ENCODE results near the gene GNS. TPM values are rescaled to one million over a fixed set of nuclear protein-coding genes. Genes with fewer than 3 reads are reported as not detected.

The GNS gene
- 31.1 and 33.4 TPM in 2 replicates for total RNA-seq

DNA sequence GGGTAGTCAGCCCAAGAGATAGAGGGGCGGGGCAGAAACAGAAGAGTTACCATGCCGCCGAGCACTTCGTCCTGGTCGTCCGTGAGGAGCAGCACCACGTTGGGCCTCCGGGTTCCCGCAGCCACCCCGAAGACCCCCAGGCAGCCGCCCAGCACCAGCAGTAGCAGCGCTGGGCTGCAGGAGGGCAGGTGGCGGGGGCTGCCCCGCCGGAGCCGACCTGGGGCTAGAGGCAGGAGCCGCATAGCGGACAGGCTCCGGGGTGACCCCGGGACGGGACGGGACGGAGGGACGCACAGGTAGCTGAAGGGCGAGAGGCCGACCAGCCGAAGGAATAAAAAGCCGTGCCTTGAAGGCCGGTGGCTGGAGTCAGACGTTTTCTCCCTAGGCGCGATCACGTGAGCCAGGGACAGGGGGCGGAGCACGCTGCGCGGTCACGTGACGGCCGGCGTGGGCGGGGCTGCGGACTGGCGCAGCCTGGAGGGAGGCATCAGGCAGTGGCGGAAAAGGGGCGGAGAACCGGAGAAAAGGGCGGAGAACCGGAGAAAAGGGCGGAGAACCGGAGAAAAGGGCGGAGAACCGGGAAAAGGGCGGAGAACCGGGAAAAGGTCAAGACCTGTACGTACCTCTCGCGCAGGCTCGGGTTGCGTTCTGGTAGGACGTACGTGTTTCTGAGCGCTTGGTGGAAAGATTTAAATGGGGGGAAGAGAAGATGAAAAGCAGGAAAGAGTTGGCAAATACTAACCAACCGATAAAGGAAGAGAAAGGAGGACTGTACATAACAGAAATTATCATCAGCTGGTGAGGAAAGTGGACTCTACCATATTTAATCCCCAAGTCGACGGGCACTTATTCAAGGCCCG, at the start of gene GNS:
TSS of gene GNS (minus strand) at position 372 of the 860 bp plus-strand sequence. CDS start at position 242, 130 bp downstream.
- intact Hi-C loops (cut with micrococcal nuclease): loop anchor here (1.0 to 5.0 kb wide), 15 partner anchors 14 to 1543 kb away; partner anchors contain the start of genes HELB, KICS2, LLPH and XPOT

DNA sequence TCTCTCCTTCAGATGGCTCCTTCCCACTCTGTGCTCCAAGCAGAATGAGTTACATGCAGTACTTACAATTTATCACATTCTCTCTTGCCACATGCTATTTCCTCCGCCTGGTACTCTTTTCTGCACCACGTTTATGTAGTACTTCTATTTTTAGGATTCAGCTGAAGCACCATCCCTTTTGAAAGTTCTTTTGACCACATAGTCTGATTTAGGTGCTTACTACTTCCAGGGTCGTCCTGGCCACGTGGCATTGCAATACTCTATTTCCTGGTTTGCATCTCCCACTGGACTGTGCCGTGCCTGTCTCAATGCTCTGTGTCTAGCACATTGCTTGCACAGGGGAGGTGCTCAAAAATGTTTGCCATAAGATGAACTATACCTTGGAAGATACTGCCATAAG, 48.9 kb upstream of the GNS start:
- intact Hi-C loops (cut with micrococcal nuclease): no loop called here

DNA sequence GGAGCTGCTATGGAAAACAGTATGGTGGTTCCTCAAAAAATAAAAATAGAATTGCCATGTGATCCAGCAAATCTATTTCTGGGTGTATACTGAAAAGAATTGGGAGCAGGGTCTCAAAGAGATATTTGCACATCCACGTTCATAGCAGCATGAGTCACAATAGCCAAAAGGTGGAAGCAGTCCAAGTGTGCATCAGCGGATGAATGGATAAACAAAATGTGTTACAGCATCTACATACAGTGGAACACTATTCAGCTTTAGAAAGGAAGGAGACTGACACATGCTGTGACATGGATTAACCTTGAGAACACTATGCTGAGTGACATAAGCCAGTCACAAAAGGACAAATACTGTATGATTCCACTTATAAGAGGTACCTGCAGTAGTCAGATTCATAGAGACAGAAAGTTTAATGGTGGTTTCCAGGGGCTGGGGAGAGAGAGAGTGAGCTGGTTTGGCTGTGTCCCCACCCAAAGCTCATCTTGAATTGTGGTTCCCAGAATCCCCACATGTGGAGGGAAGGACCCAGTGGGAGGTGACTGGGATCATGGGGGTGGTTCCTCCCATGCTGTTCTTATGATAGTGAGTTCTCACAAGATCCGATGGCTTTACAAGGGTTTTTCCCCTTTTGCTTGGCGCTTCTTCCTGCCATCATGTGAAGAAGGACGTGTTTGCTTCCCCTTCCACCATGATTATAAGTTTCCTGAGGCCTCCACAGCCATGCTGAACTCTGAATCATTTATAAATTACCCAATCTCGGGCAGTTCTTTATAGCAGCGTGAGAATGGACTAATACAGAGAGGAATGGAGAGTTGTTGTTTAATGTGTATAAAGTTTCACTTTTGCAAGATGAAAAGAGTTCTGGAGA, 47.6 kb upstream of the GNS start:
- intact Hi-C loops (cut with micrococcal nuclease): no loop called here

DNA sequence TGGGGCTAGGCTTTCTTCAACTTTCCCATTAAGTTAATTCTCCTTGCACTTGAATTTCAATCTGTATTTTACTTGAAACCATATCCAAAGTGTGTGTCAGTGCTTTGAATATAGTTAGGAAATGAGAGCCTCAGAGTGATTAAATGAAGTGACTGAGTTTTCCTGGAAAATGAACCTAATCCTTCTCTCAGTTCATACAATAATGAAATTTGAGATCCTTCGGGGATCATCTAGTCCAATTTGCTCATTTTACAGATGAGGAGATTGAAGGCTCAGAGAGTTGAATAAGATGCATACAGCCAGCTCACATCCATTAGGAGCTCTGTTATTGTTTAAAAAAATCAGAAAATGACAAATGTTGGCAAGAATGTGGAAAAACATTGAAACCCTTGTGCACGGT, 47.0 kb upstream of the GNS start:
- intact Hi-C loops (cut with micrococcal nuclease): no loop called here

DNA sequence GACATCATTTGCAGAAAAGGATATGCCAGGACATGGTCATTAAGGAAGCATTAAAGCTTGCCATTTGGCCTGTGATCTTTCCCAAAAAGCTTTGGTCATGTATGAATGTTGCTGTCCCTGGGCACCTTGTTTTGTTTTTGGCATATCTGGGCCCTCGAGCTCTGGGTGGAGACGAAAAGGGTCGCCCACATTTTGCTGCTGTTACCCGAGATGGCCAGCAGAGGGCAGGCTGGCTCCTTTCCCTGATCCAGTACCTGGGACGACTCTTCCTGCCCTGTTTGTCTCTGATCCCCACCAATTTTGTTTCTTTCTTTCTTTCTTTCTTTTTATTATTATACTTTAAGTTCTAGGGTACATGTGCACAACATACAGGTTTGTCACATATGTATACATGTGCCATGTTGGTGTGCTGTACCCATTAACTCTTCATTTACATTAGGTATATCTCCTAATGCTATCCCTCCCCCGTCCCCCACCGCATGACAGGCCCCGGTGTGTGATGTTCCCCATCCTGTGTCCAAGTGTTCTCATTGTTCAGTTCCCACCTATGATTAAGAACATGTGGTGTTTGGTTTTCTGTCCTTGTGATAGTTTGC, 43.1 kb upstream of the GNS start:
- intact Hi-C loops (cut with micrococcal nuclease): loop anchor here (1.0 kb wide), 1 partner anchor 253 kb away; no protein-coding TSS in a partner anchor

DNA sequence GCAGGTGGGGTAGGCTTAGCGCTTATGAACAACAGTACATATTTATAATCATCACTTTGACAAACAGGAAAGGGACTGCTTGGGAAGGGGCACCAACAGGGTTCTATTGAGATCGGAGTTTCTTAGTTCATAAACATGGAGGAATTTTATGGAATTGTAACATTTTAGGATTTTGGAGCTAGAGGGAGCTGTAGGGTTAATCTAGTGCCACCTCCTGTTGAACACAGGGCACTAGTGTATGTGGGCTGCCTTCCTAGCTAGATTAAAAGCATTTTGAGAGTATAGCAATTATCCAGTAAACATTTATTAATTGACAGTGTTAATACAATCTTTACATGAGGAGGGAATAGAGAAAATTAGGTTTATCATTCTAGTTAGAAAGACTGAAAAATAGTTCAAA, 42.2 kb upstream of the GNS start:
- intact Hi-C loops (cut with micrococcal nuclease): no loop called here

DNA sequence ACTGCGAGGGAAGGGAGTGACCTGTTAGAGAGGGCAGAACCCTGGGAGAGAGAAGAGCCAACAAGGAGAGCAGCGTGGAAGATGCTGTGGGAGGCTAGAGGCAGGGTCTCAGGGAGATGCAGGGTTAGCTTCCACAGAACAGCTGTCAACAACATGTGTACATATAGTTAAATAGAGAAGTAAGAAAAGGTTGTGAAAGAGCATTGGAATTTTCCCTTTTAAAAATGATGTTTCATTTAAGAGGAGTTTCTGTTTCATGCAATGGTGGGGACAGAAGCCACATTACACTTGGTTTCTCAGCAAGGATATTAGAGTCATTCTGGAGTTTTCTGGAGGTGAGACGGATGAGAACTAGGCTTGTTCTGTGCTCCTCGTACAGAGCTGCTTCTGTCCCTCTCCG, 41.4 kb upstream of the GNS start:
- intact Hi-C loops (cut with micrococcal nuclease): no loop called here

DNA sequence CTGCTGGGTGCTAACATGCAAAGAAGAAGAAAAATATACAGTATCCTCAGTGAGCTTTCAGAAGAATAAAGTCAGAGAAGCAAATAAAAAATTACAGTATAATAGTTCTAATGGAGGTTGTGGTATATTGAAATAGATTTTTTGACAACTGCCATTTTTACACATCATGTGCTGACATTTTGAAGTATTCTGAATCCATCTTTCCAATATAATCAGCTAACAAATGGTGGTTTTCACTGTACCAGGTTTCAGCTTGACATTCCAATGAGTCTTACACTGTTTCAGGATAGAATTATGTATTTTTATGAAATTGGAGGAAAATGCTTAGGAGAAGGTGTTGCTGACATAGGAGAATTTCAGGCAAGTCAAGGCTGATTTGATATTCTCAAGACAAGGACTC, 39.0 kb upstream of the GNS start:
- intact Hi-C loops (cut with micrococcal nuclease): loop anchor here (5.0 kb wide), 1 partner anchor 1184 kb away; no protein-coding TSS in a partner anchor

DNA sequence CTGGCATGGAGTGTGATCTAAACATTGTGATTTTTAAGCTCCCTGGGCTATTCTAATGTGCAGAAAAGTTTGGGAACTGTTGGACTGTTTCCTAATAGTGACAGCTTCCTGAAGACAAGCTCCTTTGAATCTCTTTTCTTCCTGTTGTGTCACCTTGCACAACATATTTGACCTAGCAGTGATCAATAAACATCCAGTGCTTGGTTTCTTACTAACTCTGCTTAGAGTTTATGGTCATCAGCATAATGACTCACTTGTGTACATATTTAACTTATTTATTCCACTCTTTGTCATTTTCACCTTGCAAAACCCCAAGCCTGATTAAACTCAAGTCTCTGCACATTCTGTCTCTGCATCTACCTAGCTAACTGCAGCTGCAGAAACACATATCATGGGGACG, 38.0 kb upstream of the GNS start:
- intact Hi-C loops (cut with micrococcal nuclease): loop anchor here (2.0 to 5.0 kb wide), 3 partner anchors 326 to 1185 kb away; no protein-coding TSS in a partner anchor

DNA sequence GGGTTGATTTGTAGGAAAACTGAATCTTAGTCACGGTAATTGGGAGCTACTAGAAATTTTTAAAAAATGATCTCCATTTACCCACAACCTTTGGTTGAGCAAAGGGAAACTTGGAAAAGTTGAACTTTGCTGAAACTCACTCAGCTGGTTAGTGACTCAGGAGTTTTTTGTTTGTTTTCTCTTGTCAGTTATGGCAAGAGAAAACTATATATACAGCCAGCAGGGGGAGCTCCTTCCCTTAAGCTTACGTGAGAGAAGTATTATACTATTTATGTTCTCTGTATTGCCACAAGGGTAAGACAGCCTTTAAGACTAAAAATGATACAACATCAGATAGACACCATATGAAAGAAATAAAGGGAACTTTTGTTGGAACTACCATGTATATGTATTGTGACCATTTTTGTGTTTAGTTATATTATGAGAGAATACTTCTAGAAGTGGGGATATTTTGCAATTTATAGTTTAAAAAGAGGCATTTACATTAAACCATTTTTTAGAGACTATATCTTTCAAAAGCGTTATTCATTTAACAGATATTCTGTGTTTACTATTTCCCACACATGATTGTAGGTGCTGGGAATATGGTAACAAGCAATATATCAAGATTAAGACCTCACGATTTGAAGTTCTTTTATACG, 37.1 kb upstream of the GNS start:
- intact Hi-C loops (cut with micrococcal nuclease): loop anchor here (1.0 to 5.0 kb wide), 5 partner anchors 36 to 1186 kb away; no protein-coding TSS in a partner anchor

DNA sequence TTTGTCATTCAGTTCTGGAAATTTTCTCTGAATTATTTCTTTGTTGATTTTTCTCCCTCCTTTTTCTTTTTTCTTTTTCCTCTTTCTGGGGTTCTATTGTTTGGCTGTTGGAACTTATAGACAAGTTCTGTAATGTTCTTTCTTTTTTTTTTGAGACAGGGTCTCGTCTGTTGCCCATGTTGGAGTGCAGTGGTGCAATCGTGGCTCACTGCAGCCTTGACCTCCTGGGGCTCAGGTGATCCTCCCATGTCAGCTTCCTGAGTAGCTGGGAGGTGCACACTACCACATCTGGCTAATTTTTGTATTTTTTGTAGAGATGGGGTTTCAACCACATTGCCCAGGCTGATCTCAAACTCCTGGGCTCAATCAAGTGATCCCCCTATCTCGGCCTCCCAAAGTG, 35.1 kb upstream of the GNS start:
- intact Hi-C loops (cut with micrococcal nuclease): no loop called here

DNA sequence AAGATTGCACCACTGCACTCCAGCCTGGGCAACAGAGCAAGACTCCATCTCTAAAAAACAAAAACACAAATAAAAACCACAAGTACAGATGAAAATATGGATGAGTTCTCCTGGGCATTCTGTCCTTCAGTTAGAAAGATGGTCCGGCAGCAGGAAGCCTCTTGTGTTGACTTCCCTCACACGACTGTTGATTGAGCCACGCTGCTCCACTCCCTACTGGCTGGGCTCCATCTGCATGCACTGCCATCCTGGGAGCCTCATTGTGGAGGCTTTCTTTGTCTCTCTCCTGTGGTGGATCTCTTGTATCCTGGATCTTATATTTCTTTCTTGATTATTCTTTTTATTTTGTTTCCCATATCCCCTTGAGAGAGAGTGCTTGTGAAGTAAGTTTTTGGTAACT, 34.4 kb upstream of the GNS start:
- intact Hi-C loops (cut with micrococcal nuclease): no loop called here

DNA sequence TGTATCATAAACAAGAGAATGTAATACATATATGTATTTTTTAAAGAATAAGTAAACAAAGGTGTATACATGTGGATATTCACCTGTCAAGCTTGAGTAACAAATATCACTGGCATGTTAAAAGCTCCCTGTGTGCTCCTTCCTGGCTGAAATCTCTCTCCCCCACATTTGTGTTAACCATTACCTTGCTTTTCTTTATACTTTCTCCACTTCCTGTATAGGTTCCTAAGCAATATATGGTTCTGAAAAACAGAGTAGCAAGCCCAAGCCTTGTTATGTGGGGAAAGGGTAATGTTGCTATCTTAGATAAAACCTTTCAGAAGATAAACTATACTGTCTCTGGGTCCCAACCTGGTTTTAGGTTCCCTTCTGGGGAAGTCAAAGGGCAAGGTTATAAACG, 32.9 kb upstream of the GNS start:
- intact Hi-C loops (cut with micrococcal nuclease): no loop called here

DNA sequence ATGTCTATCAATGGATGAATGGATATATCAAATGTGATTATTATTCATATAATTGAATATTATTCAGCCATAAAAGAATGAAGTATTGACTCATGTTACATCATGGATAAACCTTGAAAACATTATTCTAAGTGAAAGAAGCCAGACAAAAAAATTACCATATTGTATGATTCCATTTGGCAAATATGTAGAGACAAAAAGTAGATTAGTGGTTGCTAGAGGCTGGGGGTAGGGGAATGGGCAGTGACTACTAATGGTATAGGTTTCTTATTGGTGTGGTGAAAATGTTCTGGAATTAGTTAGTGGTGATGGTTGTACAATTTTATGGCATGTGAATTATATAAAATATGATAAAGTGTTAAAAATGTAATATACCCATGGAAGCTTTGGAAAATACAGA, 31.8 kb upstream of the GNS start:
- intact Hi-C loops (cut with micrococcal nuclease): no loop called here

DNA sequence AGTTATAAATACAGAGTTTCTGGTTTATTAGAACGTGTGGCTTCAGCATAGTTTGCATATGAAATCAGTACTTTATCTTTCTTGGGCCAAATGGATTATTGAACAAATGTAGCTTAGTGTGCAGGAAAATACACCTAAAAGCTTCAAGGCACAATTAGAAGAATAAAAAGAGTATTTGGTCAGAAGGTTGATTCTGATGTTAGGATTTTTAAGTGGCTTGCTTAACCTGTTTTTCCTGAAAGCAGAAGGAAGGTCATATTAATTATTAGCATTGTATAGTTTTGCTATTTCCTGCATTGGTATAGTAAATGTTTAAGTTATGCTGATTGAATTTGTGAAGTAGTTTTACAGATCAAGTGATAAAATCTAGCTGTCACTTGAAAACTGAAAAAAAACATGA, 31.0 kb upstream of the GNS start:
- intact Hi-C loops (cut with micrococcal nuclease): no loop called here

DNA sequence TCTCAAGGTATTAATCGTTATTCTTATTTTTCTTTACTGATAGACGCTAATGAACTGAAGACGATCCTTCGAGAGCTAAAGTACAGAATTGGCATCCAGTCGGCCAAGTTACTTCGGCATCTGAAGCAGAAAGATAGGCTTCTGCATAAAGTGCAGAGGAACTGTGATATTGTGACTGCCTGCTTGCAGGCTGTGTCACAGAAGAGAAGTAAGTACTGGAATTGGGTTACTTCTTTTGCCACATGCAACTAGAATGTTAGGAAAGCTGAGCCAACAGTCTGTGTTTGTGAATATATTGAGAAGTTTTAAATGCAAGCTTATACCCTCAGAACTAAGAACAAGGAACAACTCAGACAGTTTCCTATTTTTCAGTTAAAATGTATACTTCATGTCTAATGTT, 26.6 kb upstream of the GNS start:
- intact Hi-C loops (cut with micrococcal nuclease): no loop called here

DNA sequence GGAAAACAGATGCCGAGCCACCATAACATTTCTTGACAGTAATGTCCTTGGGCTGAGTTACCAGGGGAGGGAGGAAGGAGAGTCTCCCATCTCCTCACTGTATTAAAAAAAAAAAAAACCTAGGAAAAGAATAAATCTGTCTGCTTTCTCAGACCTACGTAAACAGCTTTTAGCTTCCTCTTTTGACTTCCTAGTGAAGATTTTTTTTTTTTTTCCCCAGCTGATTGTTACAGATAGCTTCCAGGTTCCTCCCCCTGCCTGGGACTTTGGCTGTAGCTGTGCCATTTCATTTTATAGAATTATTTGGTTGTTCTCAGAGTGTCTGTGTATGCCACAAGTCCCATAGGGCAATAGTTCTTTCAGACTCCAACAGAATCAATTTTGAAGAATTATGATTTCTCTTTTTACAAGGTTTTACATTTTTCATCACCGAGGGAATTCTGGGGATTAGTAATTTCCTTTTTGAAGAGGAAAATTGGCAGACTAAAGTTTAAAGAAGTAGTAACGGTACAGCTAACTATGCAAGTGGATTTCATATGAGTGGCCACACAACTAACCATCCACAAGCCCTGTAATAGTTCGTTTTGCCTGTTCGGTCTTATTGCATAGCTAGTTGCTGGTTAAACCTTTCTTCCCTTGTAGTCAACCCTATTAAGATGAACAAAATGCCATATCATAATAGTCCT, 23.1 kb upstream of the GNS start:
- intact Hi-C loops (cut with micrococcal nuclease): no loop called here

DNA sequence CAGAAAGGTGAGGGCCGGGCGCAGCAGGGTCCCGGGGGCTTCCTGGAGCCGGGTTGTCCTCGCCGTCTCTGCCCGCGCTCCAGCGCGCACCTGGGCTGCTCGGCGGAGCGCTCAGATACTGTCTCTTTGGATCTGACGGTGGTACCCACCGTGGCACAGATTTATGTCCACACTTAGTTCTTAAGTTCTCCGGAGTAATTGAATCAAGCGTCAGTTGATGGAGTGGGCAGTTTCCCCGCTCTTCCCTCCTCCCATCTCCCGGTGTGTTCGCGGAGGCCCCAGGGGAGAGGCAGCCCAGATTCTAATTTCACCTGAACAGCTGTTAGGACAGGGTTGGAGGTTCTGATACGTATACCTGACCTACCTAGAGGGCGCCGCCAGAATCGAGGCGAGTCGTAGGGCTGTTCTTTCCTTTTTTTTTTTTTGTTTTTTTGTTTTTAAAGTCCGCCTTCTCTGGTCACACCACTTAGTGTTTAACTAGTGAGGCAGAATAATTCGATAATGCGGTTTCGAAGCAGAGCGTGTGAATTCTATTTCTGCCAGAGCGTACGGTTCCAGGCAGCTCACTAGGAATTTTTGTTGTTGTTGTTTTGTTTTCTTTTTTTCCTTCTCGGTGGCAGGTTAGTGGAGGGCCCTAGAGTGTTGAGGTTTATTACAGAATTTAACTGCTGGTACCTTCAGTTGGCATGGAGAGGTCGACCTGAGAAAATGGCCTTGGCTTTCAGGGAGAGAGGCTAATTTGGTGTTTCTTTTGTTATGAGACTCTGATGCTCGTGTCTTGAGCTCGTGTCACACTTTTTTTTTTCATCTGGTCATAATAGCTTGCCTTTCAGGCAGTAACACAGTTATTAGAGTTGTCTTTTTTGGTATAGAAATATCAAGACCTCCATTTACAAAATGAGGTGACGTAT, 22.3 kb upstream of the GNS start:
- intact Hi-C loops (cut with micrococcal nuclease): loop anchor here (2.0 kb wide), 1 partner anchor 23 kb away; the partner anchor contains the start of gene GNS

DNA sequence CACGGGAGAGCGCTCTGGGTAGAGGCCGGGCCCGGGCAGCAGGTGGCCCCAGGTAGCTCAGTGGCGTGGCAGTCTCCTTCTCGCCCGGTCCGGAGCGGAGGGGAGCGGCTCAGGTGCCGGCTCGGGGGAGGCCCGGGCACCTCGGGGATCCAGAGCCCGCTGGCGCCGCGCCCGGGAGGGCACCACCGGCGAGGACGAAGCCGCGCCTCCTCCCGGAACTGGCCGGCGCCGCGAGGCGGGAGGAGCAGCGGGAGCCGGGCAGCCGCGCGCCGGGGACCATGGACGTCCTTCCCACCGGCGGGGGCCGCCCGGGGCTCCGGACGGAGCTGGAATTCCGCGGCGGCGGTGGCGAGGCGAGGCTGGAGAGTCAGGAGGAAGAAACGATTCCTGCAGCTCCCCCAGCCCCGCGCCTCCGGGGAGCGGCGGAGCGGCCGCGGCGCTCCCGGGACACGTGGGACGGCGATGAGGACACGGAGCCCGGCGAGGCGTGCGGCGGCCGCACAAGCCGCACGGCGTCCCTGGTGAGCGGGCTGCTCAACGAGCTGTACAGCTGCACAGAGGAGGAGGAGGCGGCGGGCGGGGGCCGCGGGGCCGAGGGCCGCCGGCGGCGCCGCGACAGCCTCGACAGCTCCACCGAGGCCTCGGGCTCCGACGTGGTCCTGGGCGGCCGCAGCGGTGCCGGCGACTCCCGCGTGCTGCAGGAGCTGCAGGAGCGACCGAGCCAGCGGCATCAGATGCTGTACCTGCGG, 21.5 kb upstream of the GNS start:
- intact Hi-C loops (cut with micrococcal nuclease): loop anchor here (2.0 kb wide), 1 partner anchor 22 kb away; the partner anchor contains the start of gene GNS
